Hepatic stellate cell (primary cell): ENCODE measurements around the gene TMEM218.
"Not testable (repeated sequence)": the region's sequence is repeated elsewhere in the genome, so short reads cannot be mapped to it uniquely, and the experiment has no call there.

Experiments used
- DNase-seq: peaks from one replicate; pipeline ENCODE4 v3.0.0; 2011; ENCODE audit warnings: low spot score

TMEM218 gene

GRCh38 chr11:125075900-125076317 is 35.5 kb downstream of the TMEM218 start:
- no peak for DNase-seq

- DNase-seq = no peak
These were observed 36.2 kb downstream of the TMEM218 start for GRCh38 chr11:125075242-125075625.

GRCh38 chr11:125074511-125075241 is 36.8 kb downstream of the TMEM218 start:
- DNase-seq = no peak

GRCh38 chr11:125073616-125074483 is 37.6 kb downstream of the TMEM218 start:
- no peak for DNase-seq

- no peak for DNase-seq
These were observed 38.4 kb downstream of the TMEM218 start for GRCh38 chr11:125072961-125073590.

- no peak for DNase-seq
These were observed 39.0 kb downstream of the TMEM218 start for GRCh38 chr11:125072218-125072960.

- DNase-seq = no peak
These were observed 39.6 kb downstream of the TMEM218 start for GRCh38 chr11:125071846-125072217.

- DNase-seq = no peak
These were observed 40.0 kb downstream of the TMEM218 start for GRCh38 chr11:125071435-125071834.

- peak; percentile 81 for DNase-seq
These were observed 40.6 kb downstream of the TMEM218 start for GRCh38 chr11:125070699-125071254.

GRCh38 chr11:125069796-125070195 is 41.6 kb downstream of the TMEM218 start:
- DNase-seq = no peak

- DNase-seq = no peak
These were observed 42.4 kb downstream of the TMEM218 start for GRCh38 chr11:125069008-125069407.

GRCh38 chr11:125068368-125068767 is 43.1 kb downstream of the TMEM218 start:
- DNase-seq = no peak

GRCh38 chr11:125064070-125064469 is 47.4 kb downstream of the TMEM218 start:
- no peak for DNase-seq

GRCh38 chr11:125063429-125064043 is 47.9 kb downstream of the TMEM218 start:
- no peak for DNase-seq

- peak; percentile 83 for DNase-seq
These were observed 48.4 kb downstream of the TMEM218 start, which contains the start of gene SLC37A2 for GRCh38 chr11:125062931-125063428. SLC37A2 (plus strand) TSS chr11:125063305; CDS start chr11:125063368, 63 bp downstream.

- DNase-seq = no peak
These were observed 49.1 kb downstream of the TMEM218 start for GRCh38 chr11:125062218-125062930.

GRCh38 chr11:125061281-125061680 is 50.1 kb downstream of the TMEM218 start:
- DNase-seq = no peak

- no peak for DNase-seq
These were observed 53.8 kb downstream of the TMEM218 start for GRCh38 chr11:125057693-125058016.

- no peak for DNase-seq
These were observed 54.3 kb downstream of the TMEM218 start for GRCh38 chr11:125056931-125057692.

- not testable (repeated sequence) for DNase-seq
These were observed 55.3 kb downstream of the TMEM218 start for GRCh38 chr11:125056111-125056510.
